Gastrocnemius medialis (tissue), 4 donors: ENCODE measurements around the gene CAMTA1. TPM values are rescaled to one million over a fixed set of nuclear protein-coding genes. Genes with fewer than 3 reads are reported as not detected.
A peak's percentile ranks its signal among the peaks of the same experiment; 100 is the strongest.

ENCODE experiments used
- ATAC-seq, 2 donors: fragments of 150-250 bp; one replicate each; pipeline ENCODE4 v1.9.1; 2016
- DNase-seq, 2 donors: peaks; one replicate each; pipeline ENCODE4 v3.0.0-alpha.2; 2019
- H3K27ac ChIP-seq, 4 donors: fragments of 200-600 bp; sonication (generic); 1 replicate in 1 of 4; 2 replicates in 3 of 4; pipeline ENCODE4 v1.5.1; 2016 to 2018; ENCODE audit warnings: mild to moderate bottlenecking in 2 of 4, moderate library complexity in 1 of 4
- H3K27me3 ChIP-seq, 3 donors: fragments of 200-600 bp; sonication (generic) in 2 of 3; 1 replicate in 1 of 3; 2 replicates in 2 of 3; pipeline versions ENCODE4 v1.5.1 to v1.6.0; 2016 to 2019; ENCODE audit warnings: mild to moderate bottlenecking in 1 of 3, moderate library complexity in 1 of 3
- H3K36me3 ChIP-seq, 2 donors: fragments of 200-600 bp; sonication (generic) in 1 of 2; one replicate each; pipeline ENCODE4 v1.5.1; 2017 to 2018
- H3K4me1 ChIP-seq, 2 donors: fragments of 200-600 bp; sonication (generic) in 1 of 2; one replicate each; pipeline ENCODE4 v1.5.1; 2016 to 2017; ENCODE audit warnings: mild to moderate bottlenecking in 2 of 2
- H3K4me3 ChIP-seq, 4 donors: fragments of 200-600 bp; sonication (generic) in 3 of 4; 1 replicate in 1 of 4; 2 replicates in 3 of 4; pipeline ENCODE4 v1.5.1; 2016 to 2019; ENCODE audit warnings: mild to moderate bottlenecking in 2 of 4
- H3K9me3 ChIP-seq, 3 donors: fragments of 200-600 bp; sonication (generic) in 2 of 3; 1 replicate in 1 of 3; 2 replicates in 2 of 3; pipeline ENCODE4 v1.5.1; 2016 to 2019
- CTCF ChIP-seq, 5 experiments: fragments of 450-650 bp in 3 of 5; fragments of 200-600 bp in 2 of 5; sonication (generic) in 2 of 5; IDR thresholded peaks in 4 of 5; conservative IDR thresholded peaks in 1 of 5; 1 replicate in 4 of 5; 2 replicates in 1 of 5; pipeline ENCODE4 v1.5.1; 2016 to 2019; ENCODE audit warnings: antibody characterized with exemption in 5 of 5, mild to moderate bottlenecking in 3 of 5, moderate library complexity in 3 of 5
- POLR2A ChIP-seq, 2 donors: fragments of 450-650 bp; IDR thresholded peaks; one replicate each; pipeline ENCODE4 v1.6.1; 2017; ENCODE audit warnings: antibody characterized with exemption in 2 of 2, mild to moderate bottlenecking in 2 of 2, moderate library complexity in 2 of 2
- in situ Hi-C, 4 donors: fragments of 200-750 bp; cut with MboI; loops; one replicate each; pipeline versions ENCODE4 v1.15.0 to v1.8.0; 2017; ENCODE audit warnings: low sequenced_read_pairs in 4 of 4
- intact Hi-C: fragments of 100-400 bp; cut with DNase I; formaldehyde crosslinking; loops from one replicate; pipeline ENCODE4 v1.15.1; 2023; ENCODE audit warnings: low total_unique reads
- total RNA-seq, 4 donors: library from RNA; depleted of rRNA; stranded (reverse); fragments of >200 nt; gene quantifications; one replicate each; pipeline versions ENCODE4 v1.1.0 to v1.2.3, GENCODE V29; 2016

Gene CAMTA1
- total RNA-seq, 4 donors from 2014 or later = 60.5 to 113 (median 70.4) TPM

GRCh38 chr1:7493711-7494454 is 708.6 kb downstream of the CAMTA1 start:
- intact Hi-C loops = no loop called here
- H3K9me3 ChIP-seq = no peaks in the 10 kb centered on the region
- no peak overlapping the region for H3K27ac ChIP-seq
- no peaks in the 10 kb centered on the region for H3K27me3 ChIP-seq
- peaks cover 0 to 7% of the 10 kb centered on the region in 2 donors for H3K4me1 ChIP-seq
- TF ChIP-seq CTCF (IDR thresholded peaks at IDR 0.05 in 4 of 5, conservative IDR thresholded peaks at IDR 0.05 in 1 of 5) = no peak
- TF ChIP-seq POLR2A (IDR thresholded peaks at IDR 0.05) = no peak
- no peaks in the 10 kb centered on the region for H3K36me3 ChIP-seq
- ATAC-seq (no peak), DNase-seq (no peak)
- no peak overlapping the region for H3K4me3 ChIP-seq
- in situ Hi-C loops = no loop called here

GRCh38 chr1:7495962-7496361 is 710.7 kb downstream of the CAMTA1 start:
- intact Hi-C loops (no loop called here), in situ Hi-C loops (no loop called here)
- Histone ChIP-seq H3K27me3 (no peaks in the 10 kb centered on the region), H3K27ac (no peak overlapping the region), H3K36me3 (no peaks in the 10 kb centered on the region), H3K4me3 (no peak overlapping the region), H3K9me3 (no peaks in the 10 kb centered on the region), H3K4me1 (peaks cover 0 to 7% of the 10 kb centered on the region in 2 donors)
- ATAC-seq = no peak
- TF ChIP-seq CTCF (IDR thresholded peaks at IDR 0.05 in 4 of 5, conservative IDR thresholded peaks at IDR 0.05 in 1 of 5) = no peak
- no peak for TF ChIP-seq POLR2A (IDR thresholded peaks at IDR 0.05)
- no peak for DNase-seq

GRCh38 chr1:7497107-7497637 is 711.9 kb downstream of the CAMTA1 start:
- peaks cover 0 to 7% of the 10 kb centered on the region in 2 donors for H3K4me1 ChIP-seq
- intact Hi-C loops = no loop called here
- no peak overlapping the region for H3K27ac ChIP-seq
- no peaks in the 10 kb centered on the region for H3K27me3 ChIP-seq
- in situ Hi-C loops = no loop called here
- TF ChIP-seq POLR2A (IDR thresholded peaks at IDR 0.05) (no peak), CTCF (IDR thresholded peaks at IDR 0.05 in 4 of 5, conservative IDR thresholded peaks at IDR 0.05 in 1 of 5) (no peak)
- H3K36me3 ChIP-seq = no peaks in the 10 kb centered on the region
- no peak overlapping the region for H3K4me3 ChIP-seq
- ATAC-seq = peak in 1 of 2 donors; percentile 30
- DNase-seq = peak; percentile 14 to 19
- no peaks in the 10 kb centered on the region for H3K9me3 ChIP-seq

GRCh38 chr1:7500381-7501083 is 715.3 kb downstream of the CAMTA1 start:
- Histone ChIP-seq H3K27me3 (no peaks in the 10 kb centered on the region), H3K9me3 (no peaks in the 10 kb centered on the region), H3K4me1 (peaks cover 0 to 7% of the 10 kb centered on the region in 2 donors), H3K36me3 (no peaks in the 10 kb centered on the region), H3K27ac (no peak overlapping the region), H3K4me3 (no peak overlapping the region)
- no peak for ATAC-seq
- TF ChIP-seq CTCF (IDR thresholded peaks at IDR 0.05 in 4 of 5, conservative IDR thresholded peaks at IDR 0.05 in 1 of 5) (no peak), POLR2A (IDR thresholded peaks at IDR 0.05) (no peak)
- no peak for DNase-seq
- intact Hi-C loops = no loop called here
- in situ Hi-C loops = no loop called here
